IPS-NIHi7 (cell line): Measurements from ENCODE around the gene CHGA.
A peak's percentile ranks its signal among the peaks of the same experiment; 100 is the strongest.

Experiments used
- DNase-seq: peaks from one replicate; pipeline ENCODE4 v3.0.0; 2012; ENCODE audit warnings: mixed read lengths; ENCODE audit errors: extremely low spot score

Gene CHGA

GRCh38 chr14:92960706-92961566 lies 38.0 kb downstream of the CHGA start:
- no peak for DNase-seq

DNA sequence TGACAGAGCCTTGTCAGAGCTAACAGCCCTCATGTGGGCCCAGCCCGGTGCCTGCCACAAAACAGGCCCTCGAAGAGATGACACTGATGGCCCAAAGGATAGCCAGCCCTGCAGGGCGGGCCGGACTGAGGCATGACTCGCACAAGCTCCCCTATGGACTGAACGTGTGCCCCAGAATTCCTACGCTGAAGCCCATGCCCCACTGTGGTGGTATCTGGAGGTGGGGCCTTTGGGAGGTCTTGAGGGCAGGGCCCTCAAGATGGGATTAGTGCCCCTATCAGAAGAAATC lies 38.6 kb downstream of the CHGA start:
- no peak for DNase-seq

GRCh38 chr14:92962031-92962830 lies 39.3 kb downstream of the CHGA start:
- DNase-seq, result no peak

GRCh38 chr14:92962831-92963095 lies 39.8 kb downstream of the CHGA start:
- no peak for DNase-seq

GRCh38 chr14:92963301-92964123 lies 40.6 kb downstream of the CHGA start:
- no peak for DNase-seq

DNA sequence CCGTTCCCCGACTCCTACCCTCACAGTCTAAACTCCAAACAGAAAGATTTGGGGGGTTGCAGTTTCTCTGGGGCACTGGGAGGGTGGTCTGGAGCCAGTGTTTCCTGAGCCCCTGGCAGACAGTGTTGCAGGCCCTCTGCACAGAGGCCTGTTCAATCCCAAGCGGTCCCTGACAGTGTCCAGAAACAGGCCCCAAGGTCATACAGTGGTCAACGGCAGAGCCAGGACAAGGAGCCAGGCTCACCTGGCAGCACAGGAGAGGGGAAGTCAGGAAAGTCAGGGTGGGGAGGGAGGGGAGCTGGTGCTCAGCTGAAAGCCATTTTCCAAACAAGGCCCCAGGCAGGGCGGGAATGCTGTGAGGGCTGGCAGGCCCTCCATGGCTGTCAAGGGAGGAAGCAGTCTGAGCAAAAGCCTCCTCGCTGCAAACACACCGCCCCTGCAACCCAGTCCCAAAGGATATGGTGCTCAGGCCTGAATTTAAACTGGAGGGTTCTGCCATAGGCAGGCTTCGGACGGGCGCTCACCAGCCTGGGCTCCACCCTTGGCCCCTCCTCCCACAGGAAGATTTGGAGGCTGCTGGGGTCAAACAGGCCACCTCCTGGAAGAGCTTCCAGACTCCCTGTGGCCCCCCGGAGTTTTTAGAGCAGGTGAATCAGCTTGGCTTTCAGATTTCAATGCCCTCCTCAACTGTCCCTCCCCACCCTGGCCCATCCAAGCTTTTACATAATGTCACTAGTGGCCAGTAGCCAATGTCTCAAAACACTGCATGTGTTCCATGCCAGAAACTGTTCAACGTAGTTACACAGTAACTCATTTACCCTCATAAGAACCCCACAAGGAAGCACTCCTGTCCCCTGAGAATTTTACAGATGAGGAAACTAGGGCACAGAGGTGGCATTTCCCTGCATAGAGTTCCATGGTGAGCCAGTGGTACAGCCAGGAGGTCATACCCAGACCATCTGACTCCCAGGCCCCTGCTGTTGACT lies 41.5 kb downstream of the CHGA start:
- no peak for DNase-seq

- DNase-seq, result no peak
Measured at GRCh38 chr14:92965281-92965680, 42.3 kb downstream of the CHGA start.

- no peak for DNase-seq
Measured at GRCh38 chr14:92967346-92967926, 44.5 kb downstream of the CHGA start.

DNA sequence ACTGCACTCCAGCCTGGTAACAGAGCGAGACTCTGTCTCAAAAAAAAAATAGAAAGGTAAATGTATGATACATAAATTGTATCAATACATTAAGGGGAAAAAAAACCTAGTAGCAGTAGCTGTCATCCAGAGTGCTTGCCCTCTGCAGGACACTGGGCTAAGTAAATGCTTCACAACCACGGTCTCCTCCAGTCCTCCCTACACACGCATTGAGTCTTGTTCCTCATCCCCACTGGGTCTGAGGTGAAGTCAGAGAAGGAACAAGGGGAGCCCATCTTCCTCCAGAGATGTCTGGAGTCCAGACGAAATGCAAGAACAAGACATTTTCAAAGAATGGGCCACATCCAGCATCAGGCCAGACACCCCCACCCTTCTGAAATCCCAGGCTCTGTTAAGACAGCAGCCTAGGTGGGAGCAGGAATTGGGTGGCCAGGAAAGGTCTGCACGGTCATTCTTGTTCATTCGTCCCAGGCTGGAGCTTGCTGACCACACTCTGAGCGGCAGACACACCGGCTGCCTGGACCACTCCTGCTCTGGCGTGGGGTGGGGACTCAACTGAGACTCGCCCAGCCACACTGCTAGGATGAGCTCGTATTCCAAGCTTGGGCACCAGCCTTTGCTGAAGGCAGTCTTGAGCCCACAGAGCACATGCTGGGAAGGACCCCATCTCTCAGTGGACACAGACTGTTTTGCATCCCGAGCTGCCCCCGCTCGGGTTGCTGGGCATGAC lies 45.5 kb downstream of the CHGA start:
- DNase-seq, result no peak

GRCh38 chr14:92969430-92969829 lies 46.5 kb downstream of the CHGA start:
- DNase-seq, result no peak

- DNase-seq, result no peak
Measured at GRCh38 chr14:92969871-92970270, 46.9 kb downstream of the CHGA start.

GRCh38 chr14:92970271-92970670 lies 47.3 kb downstream of the CHGA start:
- no peak for DNase-seq

DNA sequence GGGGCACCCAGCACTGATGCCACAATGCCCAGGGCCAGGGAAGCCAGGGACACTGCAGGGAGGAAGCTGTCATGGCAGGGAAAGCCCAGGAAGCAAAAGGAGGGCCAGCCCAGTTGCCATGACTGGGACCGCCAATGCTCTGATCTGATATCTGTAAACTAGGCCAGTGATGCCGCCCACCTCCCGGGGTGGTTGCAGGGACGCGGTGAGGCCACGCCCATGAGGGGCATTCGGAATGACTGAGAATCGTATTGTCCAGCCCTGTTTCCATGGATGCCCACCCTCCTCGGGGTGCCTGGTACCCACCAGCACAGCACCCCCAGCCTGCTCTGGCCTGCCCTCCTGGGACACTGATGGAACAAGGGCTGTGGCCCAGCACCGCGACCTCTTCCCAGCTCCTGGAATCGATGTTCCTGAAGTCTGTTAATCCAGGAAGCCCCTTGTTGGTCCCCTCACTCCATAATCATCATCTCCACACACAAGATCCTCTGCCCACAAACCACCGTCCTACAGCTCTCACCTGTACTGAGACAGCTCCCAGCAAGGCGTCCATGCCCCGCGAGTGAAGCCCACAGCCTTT lies 48.7 kb downstream of the CHGA start:
- no peak for DNase-seq

- DNase-seq, result peak; percentile 91
Measured at GRCh38 chr14:92973261-92973797, 50.4 kb downstream of the CHGA start.

DNA sequence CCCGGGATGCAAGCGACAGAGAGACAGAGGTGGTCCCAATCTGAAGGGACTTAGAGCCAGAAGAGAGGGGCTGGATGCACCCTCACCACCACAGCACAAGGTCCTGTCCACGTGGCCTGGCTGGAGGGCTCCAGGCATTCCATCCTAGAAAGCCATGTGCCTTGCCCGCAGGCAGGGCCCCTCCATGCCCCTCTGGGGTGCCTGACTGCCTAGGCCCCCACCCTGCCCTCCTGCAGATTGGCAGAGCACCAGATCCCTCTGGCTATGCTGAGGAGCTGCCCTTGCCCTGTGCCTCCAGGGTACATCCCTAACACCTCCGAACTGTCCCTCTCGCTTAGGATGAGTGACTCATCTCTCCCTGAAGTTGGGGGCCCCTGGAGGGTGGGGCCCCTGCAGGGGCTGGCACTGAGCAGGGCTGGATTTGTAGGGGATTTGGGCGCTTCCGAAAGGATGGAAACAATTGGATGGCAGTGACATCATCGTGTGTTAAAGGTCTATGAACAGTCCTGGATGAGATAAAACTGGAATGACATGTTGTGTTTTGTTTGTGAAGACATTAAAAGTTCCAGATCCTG lies 50.9 kb downstream of the CHGA start:
- no peak for DNase-seq

DNA sequence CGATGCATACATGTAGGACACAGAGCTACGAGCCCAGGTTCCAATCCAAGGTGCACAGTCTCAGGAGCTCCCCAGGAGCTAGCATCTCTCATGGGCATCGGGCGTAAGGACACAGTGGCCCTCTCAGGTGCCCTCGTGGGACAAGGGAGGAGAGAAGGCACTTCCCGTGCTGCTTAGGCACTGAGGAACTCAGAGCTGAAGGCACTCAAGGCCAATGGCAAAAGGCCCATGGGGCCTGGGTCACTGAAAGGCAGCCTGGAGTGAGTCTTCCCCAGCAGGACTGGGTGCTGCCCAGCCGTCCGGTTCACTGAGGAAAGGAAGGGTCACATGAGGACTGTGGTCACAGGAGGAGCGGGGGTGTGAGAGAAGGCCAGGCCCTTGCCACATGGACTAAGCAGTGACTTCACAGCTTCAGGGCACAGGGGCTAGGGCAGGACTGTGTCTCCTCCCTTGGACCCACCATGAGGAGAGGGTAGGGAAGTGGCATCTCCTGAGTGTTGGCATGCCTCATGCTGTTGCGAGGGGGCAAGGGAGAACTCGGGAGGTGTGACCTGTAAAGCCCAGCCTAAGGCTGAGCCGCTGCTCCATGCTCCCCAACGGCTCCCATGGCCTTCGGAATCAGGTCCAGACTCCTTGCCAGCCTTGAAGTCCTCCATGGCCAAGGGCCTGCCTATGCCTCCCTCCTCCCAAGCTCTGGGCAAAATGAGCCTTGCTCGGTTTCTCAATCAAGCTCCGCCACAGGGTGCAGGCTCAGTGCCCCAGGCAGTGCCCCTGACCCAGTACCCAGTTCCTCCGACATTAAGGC lies 51.8 kb downstream of the CHGA start:
- no peak for DNase-seq

GRCh38 chr14:92976268-92976667 lies 53.3 kb downstream of the CHGA start:
- DNase-seq, result no peak

DNA sequence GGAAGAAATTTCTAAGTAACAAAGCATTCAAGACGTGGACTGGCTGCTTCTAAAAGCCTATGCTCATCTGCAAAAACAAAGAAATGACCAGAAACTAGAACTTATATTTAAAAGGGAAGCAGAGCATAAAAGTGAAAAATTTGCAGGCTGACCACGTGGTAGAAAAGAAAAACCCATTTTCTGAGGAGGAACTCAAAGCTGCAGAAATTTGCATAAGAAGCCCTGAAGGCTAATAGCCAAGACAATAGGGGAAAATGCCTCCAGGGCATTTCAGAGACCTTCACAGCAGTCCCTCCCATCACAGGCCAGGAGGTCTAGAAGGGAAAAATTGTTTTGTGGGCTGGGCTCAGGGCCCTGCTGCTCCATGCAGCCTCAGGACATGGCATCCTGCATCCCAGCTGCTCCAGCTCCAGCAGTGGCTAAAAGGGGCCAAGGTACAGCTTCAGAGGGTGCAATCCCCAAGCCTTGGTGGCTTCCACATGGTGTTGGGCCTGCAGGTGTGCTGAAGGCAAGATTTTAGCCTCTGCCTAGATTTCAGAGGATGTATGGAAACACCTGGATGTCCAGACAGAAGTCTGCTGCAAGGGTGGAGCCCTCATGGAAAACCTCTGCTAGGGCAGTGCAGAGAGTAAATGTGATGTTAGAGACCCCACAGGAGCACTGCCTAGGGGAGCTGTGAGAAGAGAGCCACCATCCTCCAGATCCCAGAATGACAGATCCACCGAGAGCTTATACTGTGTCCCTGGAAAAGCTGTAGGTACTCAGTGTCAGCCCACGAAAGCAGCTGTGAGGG lies 55.5 kb downstream of the CHGA start:
- no peak for DNase-seq
